K562 treated with DMSO at 1 percent for 24 hours (cell line): ENCODE data around the gene LSM5. TPM values are rescaled to one million over a fixed set of nuclear protein-coding genes. Genes with fewer than 3 reads are reported as not detected.

Experiments used
- total RNA-seq: library from RNA; unstranded; fragments of 300-600 nt; gene quantifications from 2 replicates; pipeline ENCODE4 v1.2.3, GENCODE V29; 2022; ENCODE audit warnings: low read depth; ENCODE audit not compliant: insufficient read depth

Gene LSM5
- 24.0 and 34.2 TPM in 2 replicates for total RNA-seq

GRCh38 chr7:32490127-32490796 lies at the start of gene LSM5:
Gene LSM5 (minus strand): TSS chr7:32490380. CDS start chr7:32490365, 15 bp downstream.

GRCh38 chr7:32495298-32496051 lies 5.3 kb upstream of the LSM5 start, which contains the start of gene AVL9:
Gene AVL9 (plus strand): TSS chr7:32495489. CDS start chr7:32495710, 221 bp downstream.

Other genes with a start within 250 kb of the LSM5 start
- 23.0 and 28.7 TPM in 2 replicates for gene AVL9, start 5.1 kb upstream of the LSM5 start, total RNA-seq